WTC11 (cell line): ENCODE measurements around the gene MYOM1. TPM values are rescaled to one million over a fixed set of nuclear protein-coding genes. Genes with fewer than 3 reads are reported as not detected.

ENCODE experiments used
- ATAC-seq: fragments of 200-7000 bp; cut with Tn5 transposase; 2 replicates; pipeline ENCODE4 v1.10.0; 2021; ENCODE audit warnings: mild to moderate bottlenecking, moderate library complexity
- CTCF ChIA-PET: fragments of 300-600 bp; sonication (Branson Sonifier 250); formaldehyde crosslinking; loops from one replicate; lab custom pipeline; 2021; ENCODE audit warnings: antibody characterized with exemption; lab: Charles Lee
- POLR2A ChIA-PET: fragments of 350-600 bp; sonication (Branson Sonifier 250); formaldehyde crosslinking; loops from one replicate; lab custom pipeline; 2021; ENCODE audit warnings: antibody characterized with exemption; lab: Charles Lee
- DNase-seq: peaks from one replicate; pipeline ENCODE4 v3.0.0; 2021; ENCODE audit warnings: low spot score
- H3K27ac Mint-ChIP-seq: 2 replicates; pipeline ENCODE4 v1.8.0; 2021; ENCODE audit warnings: mixed read lengths
- H3K27me3 Mint-ChIP-seq: 2 replicates; pipeline ENCODE4 v1.8.0; 2021; ENCODE audit warnings: low read depth, mild to moderate bottlenecking, moderate library complexity, mixed read lengths
- H3K36me3 Mint-ChIP-seq: 2 replicates; pipeline ENCODE4 v1.8.0; 2021; ENCODE audit warnings: mixed read lengths
- H3K4me1 Mint-ChIP-seq: 2 replicates; pipeline ENCODE4 v1.8.0; 2022; ENCODE audit warnings: mixed read lengths
- H3K4me3 Mint-ChIP-seq: 2 replicates; pipeline ENCODE4 v1.8.0; 2021; ENCODE audit warnings: mild to moderate bottlenecking, moderate library complexity, mixed read lengths
- H3K9me3 Mint-ChIP-seq: 2 replicates; pipeline ENCODE4 v1.8.0; 2021; ENCODE audit warnings: mixed read lengths
- CBFB ChIP-seq: sonication (generic); formaldehyde crosslinking; IDR thresholded peaks from 2 replicates; pipeline ENCODE4 v1.8.1; 2022; ENCODE audit warnings: mild to moderate bottlenecking, low read depth, missing genetic modification reagents
- CREB1 ChIP-seq: sonication (generic); formaldehyde crosslinking; IDR thresholded peaks from 2 replicates; pipeline ENCODE4 v1.8.0; 2023; ENCODE audit warnings: mild to moderate bottlenecking, missing genetic modification reagents
- EMX1 ChIP-seq: fragments of 250-450 bp; sonication (Bioruptor Pico); IDR thresholded peaks from 2 replicates; pipeline ENCODE4 v1.8.0; 2021; ENCODE audit warnings: mild to moderate bottlenecking
- ESRRA ChIP-seq: sonication (generic); formaldehyde crosslinking; IDR thresholded peaks from 2 replicates; pipeline ENCODE4 v1.8.1; 2022; ENCODE audit warnings: mild to moderate bottlenecking, missing genetic modification reagents, borderline replicate concordance
- ETV6 ChIP-seq: sonication (generic); formaldehyde crosslinking; IDR thresholded peaks from 2 replicates; pipeline ENCODE4 v1.8.1; 2022; ENCODE audit warnings: mild to moderate bottlenecking, missing genetic modification reagents
- IRF2 ChIP-seq: sonication (generic); formaldehyde crosslinking; IDR thresholded peaks from 2 replicates; pipeline ENCODE4 v1.8.0; 2022; ENCODE audit warnings: low read depth, missing genetic modification reagents, borderline replicate concordance
- NFATC4 ChIP-seq: fragments of 250-450 bp; sonication (Bioruptor Pico); IDR thresholded peaks from 2 replicates; pipeline ENCODE4 v1.9.0; 2021; ENCODE audit warnings: mild to moderate bottlenecking
- NFYB ChIP-seq: sonication (generic); formaldehyde crosslinking; conservative IDR thresholded peaks from 2 replicates; pipeline ENCODE4 v1.8.0; 2022; ENCODE audit warnings: low read depth, missing genetic modification reagents
- TEAD4 ChIP-seq: sonication (generic); formaldehyde crosslinking; IDR thresholded peaks from 2 replicates; pipeline ENCODE4 v1.8.0; 2022; ENCODE audit warnings: mild to moderate bottlenecking, missing genetic modification reagents
- ZBTB21 ChIP-seq: sonication (generic); formaldehyde crosslinking; IDR thresholded peaks from 2 replicates; pipeline ENCODE4 v1.8.1; 2023; ENCODE audit warnings: mild to moderate bottlenecking, missing genetic modification reagents, borderline replicate concordance
- ZNF219 ChIP-seq: sonication (generic); formaldehyde crosslinking; IDR thresholded peaks from 2 replicates; pipeline ENCODE4 v1.8.0; 2023; ENCODE audit warnings: missing genetic modification reagents, mild to moderate bottlenecking, borderline replicate concordance
- ZNF416 ChIP-seq: fragments of 250-450 bp; sonication (Bioruptor Pico); IDR thresholded peaks from 2 replicates; pipeline ENCODE4 v1.9.0; 2021; ENCODE audit warnings: mild to moderate bottlenecking, inconsistent platforms
- total RNA-seq: library from RNA; stranded (reverse); gene quantifications from 3 replicates; pipeline ENCODE4 v1.2.3, GENCODE V29; 2021
- TF ChIP-seq, protein P1 (sequence below): fragments of 250-450 bp; sonication (Bioruptor Pico); IDR thresholded peaks from 2 replicates; pipeline ENCODE4 v1.9.0; 2021; ENCODE audit warnings: mild to moderate bottlenecking, borderline replicate concordance
- TF ChIP-seq, protein P2 (sequence below): sonication (generic); formaldehyde crosslinking; IDR thresholded peaks from 2 replicates; pipeline ENCODE4 v1.8.0; 2022; ENCODE audit warnings: mild to moderate bottlenecking, missing genetic modification reagents
- TF ChIP-seq, protein P3 (sequence below): fragments of 250-450 bp; sonication (Bioruptor Pico); IDR thresholded peaks from 2 replicates; pipeline ENCODE4 v1.9.0; 2021; ENCODE audit warnings: mild to moderate bottlenecking
- TF ChIP-seq, protein P4 (sequence below): sonication (generic); formaldehyde crosslinking; IDR thresholded peaks from 2 replicates; pipeline ENCODE4 v1.8.0; 2023; ENCODE audit warnings: missing genetic modification reagents, mild to moderate bottlenecking, borderline replicate concordance
- TF ChIP-seq, protein P5 (sequence below): sonication (generic); formaldehyde crosslinking; conservative IDR thresholded peaks from 2 replicates; pipeline ENCODE4 v1.8.1; 2022; ENCODE audit warnings: mild to moderate bottlenecking, missing genetic modification reagents
- TF ChIP-seq, protein P6 (sequence below): sonication (generic); formaldehyde crosslinking; IDR thresholded peaks from 2 replicates; pipeline ENCODE4 v1.8.0; 2022; ENCODE audit warnings: mild to moderate bottlenecking, missing genetic modification reagents

Gene MYOM1
- total RNA-seq, 1 experiment from 2014 or later, result 0.35 TPM

DNA sequence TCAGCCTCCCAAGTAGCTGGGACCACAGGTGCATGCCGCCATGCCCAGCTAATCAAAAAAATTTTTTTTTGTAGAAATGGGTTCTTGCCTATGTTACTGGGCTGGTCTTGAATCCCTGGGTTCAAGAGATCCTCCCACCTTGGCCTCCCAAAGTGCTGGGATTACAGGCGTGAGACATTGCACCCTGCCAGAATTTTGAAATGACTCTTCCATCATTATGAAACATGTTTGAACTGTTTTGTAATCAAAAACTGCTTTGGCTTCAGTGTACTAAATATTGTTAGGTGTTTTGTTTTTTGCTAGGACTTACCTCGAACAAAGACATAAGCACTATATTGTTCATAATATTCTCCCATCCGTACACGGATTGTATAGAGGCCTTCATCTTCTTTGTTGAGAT, 55.8 kb downstream of the MYOM1 start:
- no peak for DNase-seq
- Mint-ChIP-seq H3K36me3 (no peaks in the 10 kb centered on the region), H3K4me1 (peaks cover 4% of the 10 kb centered on the region), H3K4me3 (no peak overlapping the region), H3K27ac (no peak overlapping the region), H3K27me3 (no peaks in the 10 kb centered on the region), H3K9me3 (peaks cover 3% of the 10 kb centered on the region; the same call in 1 of the 2 replicates)
- TF ChIP-seq, protein P1, sequence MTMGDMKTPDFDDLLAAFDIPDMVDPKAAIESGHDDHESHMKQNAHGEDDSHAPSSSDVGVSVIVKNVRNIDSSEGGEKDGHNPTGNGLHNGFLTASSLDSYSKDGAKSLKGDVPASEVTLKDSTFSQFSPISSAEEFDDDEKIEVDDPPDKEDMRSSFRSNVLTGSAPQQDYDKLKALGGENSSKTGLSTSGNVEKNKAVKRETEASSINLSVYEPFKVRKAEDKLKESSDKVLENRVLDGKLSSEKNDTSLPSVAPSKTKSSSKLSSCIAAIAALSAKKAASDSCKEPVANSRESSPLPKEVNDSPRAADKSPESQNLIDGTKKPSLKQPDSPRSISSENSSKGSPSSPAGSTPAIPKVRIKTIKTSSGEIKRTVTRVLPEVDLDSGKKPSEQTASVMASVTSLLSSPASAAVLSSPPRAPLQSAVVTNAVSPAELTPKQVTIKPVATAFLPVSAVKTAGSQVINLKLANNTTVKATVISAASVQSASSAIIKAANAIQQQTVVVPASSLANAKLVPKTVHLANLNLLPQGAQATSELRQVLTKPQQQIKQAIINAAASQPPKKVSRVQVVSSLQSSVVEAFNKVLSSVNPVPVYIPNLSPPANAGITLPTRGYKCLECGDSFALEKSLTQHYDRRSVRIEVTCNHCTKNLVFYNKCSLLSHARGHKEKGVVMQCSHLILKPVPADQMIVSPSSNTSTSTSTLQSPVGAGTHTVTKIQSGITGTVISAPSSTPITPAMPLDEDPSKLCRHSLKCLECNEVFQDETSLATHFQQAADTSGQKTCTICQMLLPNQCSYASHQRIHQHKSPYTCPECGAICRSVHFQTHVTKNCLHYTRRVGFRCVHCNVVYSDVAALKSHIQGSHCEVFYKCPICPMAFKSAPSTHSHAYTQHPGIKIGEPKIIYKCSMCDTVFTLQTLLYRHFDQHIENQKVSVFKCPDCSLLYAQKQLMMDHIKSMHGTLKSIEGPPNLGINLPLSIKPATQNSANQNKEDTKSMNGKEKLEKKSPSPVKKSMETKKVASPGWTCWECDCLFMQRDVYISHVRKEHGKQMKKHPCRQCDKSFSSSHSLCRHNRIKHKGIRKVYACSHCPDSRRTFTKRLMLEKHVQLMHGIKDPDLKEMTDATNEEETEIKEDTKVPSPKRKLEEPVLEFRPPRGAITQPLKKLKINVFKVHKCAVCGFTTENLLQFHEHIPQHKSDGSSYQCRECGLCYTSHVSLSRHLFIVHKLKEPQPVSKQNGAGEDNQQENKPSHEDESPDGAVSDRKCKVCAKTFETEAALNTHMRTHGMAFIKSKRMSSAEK, result no peak
- TF ChIP-seq TEAD4, result no peak
- TF ChIP-seq NFATC4 (CRISPR knock-in tag), result no peak
- TF ChIP-seq, protein P2, sequence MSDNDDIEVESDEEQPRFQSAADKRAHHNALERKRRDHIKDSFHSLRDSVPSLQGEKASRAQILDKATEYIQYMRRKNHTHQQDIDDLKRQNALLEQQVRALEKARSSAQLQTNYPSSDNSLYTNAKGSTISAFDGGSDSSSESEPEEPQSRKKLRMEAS (CRISPR knock-in tag), result no peak
- TF ChIP-seq CREB1 (CRISPR knock-in tag), result no peak
- TF ChIP-seq, protein P3, sequence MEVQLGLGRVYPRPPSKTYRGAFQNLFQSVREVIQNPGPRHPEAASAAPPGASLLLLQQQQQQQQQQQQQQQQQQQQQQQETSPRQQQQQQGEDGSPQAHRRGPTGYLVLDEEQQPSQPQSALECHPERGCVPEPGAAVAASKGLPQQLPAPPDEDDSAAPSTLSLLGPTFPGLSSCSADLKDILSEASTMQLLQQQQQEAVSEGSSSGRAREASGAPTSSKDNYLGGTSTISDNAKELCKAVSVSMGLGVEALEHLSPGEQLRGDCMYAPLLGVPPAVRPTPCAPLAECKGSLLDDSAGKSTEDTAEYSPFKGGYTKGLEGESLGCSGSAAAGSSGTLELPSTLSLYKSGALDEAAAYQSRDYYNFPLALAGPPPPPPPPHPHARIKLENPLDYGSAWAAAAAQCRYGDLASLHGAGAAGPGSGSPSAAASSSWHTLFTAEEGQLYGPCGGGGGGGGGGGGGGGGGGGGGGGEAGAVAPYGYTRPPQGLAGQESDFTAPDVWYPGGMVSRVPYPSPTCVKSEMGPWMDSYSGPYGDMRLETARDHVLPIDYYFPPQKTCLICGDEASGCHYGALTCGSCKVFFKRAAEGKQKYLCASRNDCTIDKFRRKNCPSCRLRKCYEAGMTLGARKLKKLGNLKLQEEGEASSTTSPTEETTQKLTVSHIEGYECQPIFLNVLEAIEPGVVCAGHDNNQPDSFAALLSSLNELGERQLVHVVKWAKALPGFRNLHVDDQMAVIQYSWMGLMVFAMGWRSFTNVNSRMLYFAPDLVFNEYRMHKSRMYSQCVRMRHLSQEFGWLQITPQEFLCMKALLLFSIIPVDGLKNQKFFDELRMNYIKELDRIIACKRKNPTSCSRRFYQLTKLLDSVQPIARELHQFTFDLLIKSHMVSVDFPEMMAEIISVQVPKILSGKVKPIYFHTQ (CRISPR knock-in tag), result no peak
- no peak for TF ChIP-seq CBFB (CRISPR knock-in tag)
- no peak for TF ChIP-seq NFYB (CRISPR knock-in tag)
- TF ChIP-seq ZNF219, result no peak
- no peak for TF ChIP-seq IRF2 (CRISPR knock-in tag)
- TF ChIP-seq ETV6, result no peak
- TF ChIP-seq ZBTB21, result no peak
- TF ChIP-seq, protein P4, sequence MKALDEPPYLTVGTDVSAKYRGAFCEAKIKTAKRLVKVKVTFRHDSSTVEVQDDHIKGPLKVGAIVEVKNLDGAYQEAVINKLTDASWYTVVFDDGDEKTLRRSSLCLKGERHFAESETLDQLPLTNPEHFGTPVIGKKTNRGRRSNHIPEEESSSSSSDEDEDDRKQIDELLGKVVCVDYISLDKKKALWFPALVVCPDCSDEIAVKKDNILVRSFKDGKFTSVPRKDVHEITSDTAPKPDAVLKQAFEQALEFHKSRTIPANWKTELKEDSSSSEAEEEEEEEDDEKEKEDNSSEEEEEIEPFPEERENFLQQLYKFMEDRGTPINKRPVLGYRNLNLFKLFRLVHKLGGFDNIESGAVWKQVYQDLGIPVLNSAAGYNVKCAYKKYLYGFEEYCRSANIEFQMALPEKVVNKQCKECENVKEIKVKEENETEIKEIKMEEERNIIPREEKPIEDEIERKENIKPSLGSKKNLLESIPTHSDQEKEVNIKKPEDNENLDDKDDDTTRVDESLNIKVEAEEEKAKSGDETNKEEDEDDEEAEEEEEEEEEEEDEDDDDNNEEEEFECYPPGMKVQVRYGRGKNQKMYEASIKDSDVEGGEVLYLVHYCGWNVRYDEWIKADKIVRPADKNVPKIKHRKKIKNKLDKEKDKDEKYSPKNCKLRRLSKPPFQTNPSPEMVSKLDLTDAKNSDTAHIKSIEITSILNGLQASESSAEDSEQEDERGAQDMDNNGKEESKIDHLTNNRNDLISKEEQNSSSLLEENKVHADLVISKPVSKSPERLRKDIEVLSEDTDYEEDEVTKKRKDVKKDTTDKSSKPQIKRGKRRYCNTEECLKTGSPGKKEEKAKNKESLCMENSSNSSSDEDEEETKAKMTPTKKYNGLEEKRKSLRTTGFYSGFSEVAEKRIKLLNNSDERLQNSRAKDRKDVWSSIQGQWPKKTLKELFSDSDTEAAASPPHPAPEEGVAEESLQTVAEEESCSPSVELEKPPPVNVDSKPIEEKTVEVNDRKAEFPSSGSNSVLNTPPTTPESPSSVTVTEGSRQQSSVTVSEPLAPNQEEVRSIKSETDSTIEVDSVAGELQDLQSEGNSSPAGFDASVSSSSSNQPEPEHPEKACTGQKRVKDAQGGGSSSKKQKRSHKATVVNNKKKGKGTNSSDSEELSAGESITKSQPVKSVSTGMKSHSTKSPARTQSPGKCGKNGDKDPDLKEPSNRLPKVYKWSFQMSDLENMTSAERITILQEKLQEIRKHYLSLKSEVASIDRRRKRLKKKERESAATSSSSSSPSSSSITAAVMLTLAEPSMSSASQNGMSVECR (CRISPR knock-in tag), result no peak
- TF ChIP-seq, protein P5, sequence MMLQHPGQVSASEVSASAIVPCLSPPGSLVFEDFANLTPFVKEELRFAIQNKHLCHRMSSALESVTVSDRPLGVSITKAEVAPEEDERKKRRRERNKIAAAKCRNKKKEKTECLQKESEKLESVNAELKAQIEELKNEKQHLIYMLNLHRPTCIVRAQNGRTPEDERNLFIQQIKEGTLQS, result no peak
- no peak for TF ChIP-seq ZNF416 (CRISPR knock-in tag)
- TF ChIP-seq, protein P6, sequence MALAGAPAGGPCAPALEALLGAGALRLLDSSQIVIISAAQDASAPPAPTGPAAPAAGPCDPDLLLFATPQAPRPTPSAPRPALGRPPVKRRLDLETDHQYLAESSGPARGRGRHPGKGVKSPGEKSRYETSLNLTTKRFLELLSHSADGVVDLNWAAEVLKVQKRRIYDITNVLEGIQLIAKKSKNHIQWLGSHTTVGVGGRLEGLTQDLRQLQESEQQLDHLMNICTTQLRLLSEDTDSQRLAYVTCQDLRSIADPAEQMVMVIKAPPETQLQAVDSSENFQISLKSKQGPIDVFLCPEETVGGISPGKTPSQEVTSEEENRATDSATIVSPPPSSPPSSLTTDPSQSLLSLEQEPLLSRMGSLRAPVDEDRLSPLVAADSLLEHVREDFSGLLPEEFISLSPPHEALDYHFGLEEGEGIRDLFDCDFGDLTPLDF (CRISPR knock-in tag), result no peak
- no peak for TF ChIP-seq EMX1 (CRISPR knock-in tag)
- TF ChIP-seq ESRRA (CRISPR knock-in tag), result no peak
- no peak for ATAC-seq
- ChIA-PET CTCF (no interaction called here), POLR2A (no interaction called here)
